Activated CD4-positive, CD25-positive, alpha-beta regulatory T cell (primary cell): Measurements from ENCODE around the gene KRT26.
"Not testable (repeated sequence)": the region's sequence is repeated elsewhere in the genome, so short reads cannot be mapped to it uniquely, and the experiment has no call there.

Source experiments
- DNase-seq, 4 experiments: peaks; one replicate each; lab custom pipeline; 2025; lab: John Stamatoyannopoulos, UW

The KRT26 gene, protein sequence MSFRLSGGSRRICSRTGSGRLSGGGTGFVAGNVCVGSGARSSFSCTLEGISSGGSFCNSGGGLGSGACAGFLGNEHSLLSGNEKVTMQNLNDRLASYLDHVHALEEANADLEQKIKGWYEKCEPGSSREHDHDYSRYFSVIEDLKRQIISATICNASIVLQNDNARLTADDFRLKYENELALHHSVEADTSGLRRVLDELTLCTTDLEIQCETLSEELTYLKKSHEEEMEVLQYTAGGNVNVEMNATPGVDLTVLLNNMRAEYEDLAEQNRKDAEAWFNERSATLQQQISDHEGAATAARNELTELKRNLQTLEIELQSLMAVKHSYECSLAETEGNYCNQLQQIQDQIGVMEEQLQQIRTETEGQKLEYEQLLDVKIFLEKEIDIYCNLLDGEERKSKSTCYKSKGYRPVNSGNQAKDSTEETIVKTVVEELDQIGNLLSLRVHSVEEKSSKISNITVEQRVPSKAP

DNA sequence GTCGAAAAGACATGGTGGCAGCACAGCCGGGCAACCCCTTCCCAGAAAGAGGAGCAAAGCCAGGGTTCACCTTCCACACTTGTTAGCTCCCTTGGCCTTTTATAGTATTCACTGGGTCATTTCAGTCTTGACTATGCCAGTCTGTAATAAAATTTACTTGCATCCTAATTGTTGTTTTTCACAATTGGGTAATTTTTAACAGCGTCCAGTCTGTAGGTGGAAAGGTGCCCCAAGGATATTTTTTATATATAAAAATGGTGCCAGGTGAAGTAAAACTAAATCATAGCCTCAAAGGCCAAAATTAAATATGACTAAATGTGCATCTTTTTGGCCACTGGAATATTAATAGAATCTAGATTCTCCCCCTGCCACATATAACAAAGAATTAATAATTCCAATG is at the start of gene KRT26:
TSS of gene KRT26 (minus strand) at position 101 of the 400 bp plus-strand sequence. CDS start at position 13, 88 bp downstream.
- no peak for DNase-seq

GRCh38 chr17:40821536-40821935 is 49.5 kb upstream of the KRT26 start:
- no peak for DNase-seq

DNA sequence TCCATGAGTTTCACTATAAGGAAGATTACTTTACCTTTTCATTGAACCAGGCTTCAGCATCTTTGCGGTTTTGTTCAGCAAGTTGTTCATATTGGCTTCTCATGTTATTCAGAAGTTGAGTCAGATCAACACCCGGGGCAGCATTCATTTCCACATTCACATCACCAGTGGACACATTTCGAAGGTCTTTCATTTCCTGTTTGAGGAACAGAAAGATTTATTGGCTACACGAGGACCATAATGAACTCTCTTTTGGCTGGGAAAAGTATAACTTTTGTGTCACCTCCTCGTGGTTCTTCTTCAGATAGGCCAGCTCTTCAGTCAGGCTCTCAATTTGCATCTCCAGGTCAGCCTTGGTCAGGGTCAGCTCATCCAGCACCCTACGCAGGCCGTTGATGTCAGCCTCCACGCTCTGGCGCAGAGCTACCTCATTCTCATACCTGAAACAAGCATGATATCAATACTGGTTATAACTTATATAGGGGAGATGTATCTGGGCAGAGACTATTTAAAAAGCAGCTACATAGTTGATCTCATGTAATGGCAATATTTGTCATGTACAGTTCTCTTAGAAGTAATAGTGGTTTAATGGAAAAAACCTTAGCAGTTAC is 48.3 kb upstream of the KRT26 start:
- no peak for DNase-seq

DNA sequence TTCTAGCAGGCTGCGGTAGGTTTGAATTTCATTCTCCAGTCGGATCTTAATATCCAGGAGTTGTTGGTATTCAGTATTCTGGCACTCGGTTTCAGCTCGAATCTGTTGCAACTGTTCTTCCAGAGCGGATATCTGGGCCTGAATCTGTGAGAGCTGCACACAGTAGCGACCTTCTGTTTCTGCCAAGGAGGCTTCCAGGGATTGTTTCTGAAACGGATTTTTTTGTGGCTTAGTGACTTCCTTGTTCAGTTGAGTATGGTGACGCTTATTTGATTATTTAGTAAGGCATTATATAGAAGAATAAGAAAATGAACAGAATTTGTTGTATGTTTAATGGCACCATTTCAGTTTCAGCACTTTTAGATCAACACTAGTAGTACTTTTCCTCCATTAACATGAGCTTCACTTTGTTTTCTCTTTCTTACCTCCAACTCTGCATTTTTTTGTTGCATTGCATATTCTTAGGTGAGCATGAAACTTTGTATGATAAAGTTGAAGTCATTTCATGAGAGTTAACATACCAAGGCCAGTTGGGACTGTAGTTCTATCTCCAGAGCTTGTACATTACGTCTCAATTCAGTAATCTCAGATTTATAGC is 47.6 kb upstream of the KRT26 start:
- DNase-seq, result no peak

- DNase-seq, result peak; percentile 63 to 83 (median 73)
Observed at GRCh38 chr17:40818733-40819527, 46.9 kb upstream of the KRT26 start.

DNA sequence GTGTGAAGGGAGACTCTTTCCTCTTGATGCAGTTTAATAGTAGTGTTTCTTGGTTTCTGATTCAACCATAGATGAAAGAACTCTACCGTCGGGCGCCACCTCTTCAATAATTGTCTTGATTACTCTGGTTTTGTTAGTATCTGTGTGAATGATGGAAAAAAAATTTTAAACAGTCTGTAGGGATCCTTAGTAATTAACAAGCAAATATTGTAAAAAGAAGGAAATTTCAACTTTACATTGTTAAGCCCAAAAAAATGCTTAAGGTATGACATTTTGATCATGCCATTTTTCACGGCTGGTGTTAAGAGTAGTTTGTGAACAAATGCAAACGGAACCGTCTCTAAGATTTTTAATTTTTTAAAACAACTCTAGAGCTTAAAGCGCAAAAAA is 46.3 kb upstream of the KRT26 start:
- no peak for DNase-seq

- no peak for DNase-seq
Observed at GRCh38 chr17:40817103-40817682, 45.2 kb upstream of the KRT26 start.

DNA sequence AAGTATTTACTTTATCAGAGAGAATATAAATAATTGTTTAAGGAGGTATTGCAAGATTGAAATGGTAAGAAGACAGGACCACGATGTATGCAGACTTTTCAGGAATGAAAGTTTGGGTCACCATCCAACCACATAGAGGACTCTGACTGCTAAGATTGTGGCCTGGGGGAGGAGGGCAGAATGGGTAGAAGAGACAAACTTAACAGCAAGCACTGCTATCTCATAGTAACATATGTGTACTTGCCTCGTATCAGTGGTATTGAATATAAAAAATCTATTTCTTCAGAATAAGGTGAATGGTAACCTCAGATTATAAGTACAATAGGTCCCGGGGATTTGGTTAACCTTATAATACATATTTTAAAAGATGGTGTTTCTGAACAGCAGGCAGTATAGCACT is 44.6 kb upstream of the KRT26 start:
- DNase-seq, result no peak

GRCh38 chr17:40815381-40815780 is 43.4 kb upstream of the KRT26 start:
- no peak for DNase-seq

GRCh38 chr17:40814657-40815056 is 42.7 kb upstream of the KRT26 start:
- DNase-seq, result not testable (repeated sequence)

GRCh38 chr17:40813804-40814203 is 41.8 kb upstream of the KRT26 start:
- DNase-seq, result no peak

- DNase-seq, result no peak
Observed at GRCh38 chr17:40812639-40813038, 40.6 kb upstream of the KRT26 start.

GRCh38 chr17:40810494-40810893 is 38.5 kb upstream of the KRT26 start:
- no peak for DNase-seq

DNA sequence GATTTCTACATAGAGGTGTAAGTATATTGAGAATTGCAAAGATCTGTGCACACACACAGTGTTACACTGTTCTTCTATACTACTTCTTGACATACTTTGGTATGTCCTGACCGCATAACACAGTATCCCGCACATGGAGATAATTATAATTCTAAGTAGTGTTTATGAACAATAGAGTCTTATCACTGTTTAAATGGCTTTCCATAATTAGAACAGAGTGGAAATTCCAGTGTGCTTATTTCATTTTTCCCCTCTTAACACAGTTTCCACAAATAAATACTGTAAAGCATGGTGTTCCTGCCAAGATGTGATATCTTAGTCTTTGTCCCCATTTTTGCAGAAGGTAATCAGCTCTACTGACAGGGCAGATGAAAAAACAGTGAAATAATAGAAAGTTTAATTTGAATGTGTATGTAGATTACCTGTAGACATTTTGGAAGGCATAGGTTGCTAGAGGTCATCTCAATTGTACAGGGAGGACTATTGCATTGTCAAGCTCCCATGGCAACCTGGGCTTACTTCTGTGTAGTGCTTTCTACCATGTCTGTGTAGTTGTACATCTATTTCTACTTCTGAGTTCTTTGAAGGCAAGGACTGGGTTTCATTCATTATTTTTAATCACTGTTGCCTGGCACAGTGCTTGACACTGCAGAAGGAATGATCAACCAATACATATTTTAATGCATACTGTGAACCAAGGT is 37.9 kb upstream of the KRT26 start:
- no peak for DNase-seq

DNA sequence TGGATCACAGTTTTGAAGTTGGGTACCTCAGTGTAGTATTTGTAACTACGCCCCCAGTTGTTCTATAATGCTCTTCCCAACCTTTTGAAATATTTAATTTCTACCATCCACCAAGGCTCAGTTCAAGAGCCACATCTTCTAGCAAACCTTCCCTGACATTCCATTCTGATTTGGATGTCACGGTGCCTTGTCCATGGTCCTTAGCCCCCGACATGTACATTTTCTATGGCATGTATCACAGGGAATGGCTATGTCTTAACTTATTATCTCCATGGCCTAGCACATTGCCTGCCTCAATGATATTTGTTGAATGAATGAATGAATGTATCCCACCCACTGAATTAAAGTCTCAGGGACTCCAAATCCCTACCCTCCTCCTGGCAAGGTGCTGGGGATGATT is 34.1 kb upstream of the KRT26 start:
- DNase-seq, result no peak

- DNase-seq, result peak; percentile 30 to 63 (median 42)
Observed at GRCh38 chr17:40803617-40804082, 31.6 kb upstream of the KRT26 start.

DNA sequence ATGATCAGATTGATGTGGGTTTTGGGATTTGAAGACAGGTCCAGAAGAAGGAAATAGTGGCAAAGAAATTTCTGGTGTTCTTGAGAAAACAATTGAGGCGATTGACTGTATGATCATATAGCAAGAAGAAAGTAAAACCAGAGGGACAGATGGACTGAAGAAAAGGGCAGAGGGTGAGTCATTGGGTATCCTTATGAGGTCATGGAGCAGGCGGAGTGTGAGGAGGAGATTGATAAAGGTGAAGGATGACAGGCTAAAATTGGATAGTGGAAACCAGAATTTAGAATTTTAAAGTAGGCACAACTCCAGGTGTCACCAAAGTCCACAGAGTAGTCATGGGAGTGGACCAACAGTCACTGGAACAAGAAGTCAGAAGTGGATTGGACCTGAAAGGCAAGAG is 29.2 kb upstream of the KRT26 start:
- no peak for DNase-seq

GRCh38 chr17:40800381-40800780 is 28.4 kb upstream of the KRT26 start:
- no peak for DNase-seq

DNA sequence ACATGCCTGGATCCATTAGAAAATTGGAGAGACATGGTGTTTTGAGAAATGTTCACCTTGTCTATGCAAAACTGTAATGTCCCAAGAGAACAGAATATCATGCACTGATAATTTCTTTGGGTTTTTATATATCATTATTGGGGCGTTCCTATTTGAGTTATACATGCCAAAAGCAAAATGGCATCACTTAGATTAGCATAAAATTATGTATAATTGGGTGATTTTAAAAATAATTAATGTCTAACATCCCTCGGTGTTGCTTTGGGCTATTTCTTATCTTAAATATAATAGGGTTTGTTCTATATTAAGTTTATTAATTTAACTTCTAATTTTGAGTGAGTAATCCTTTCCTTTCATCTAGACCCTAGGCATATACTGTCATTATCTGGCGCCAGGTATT is 27.9 kb upstream of the KRT26 start, which contains the start of gene KRT28:
TSS of gene KRT28 (minus strand) at position 101 of the 400 bp plus-strand sequence. CDS start at position 35, 66 bp downstream.
- DNase-seq, result no peak

DNA sequence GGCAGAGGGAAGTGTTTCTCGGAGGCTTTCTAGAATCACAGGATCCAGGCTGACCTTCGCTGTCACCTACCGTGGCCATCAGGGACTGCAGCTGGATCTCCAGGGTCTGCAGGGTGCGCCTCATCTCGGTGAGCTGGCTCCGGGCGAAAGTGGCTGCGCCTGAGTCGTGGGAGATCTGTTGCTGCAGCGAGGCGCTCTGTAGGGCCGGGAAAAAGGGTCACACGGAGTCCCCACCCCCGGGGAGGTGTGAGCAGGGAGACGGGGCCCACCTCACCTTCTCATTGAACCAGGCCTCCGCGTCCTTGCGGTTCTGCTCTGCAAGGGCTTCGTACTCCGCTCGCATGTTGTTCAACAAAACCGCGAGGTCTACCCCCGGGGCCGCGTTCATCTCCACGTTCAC is 24.8 kb upstream of the KRT26 start:
- DNase-seq, result no peak
